ENCODE results near the gene IFNA17.
"Not testable (repeated sequence)": the region's sequence is repeated elsewhere in the genome, so short reads cannot be mapped to it uniquely, and the experiment has no call there.

IFNA17 gene

GRCh38 chr9:21210311-21210710 lies 17.7 kb downstream of the IFNA17 start:
- no peak for DNase-seq

GRCh38 chr9:21207043-21207442 lies 21.0 kb downstream of the IFNA17 start, which contains the start of gene IFNA10:
IFNA10 (minus strand) TSS chr9:21207143; CDS start chr9:21207097, 46 bp downstream.
- not testable (repeated sequence) for DNase-seq

GRCh38 chr9:21205204-21205603 lies 22.8 kb downstream of the IFNA17 start:
- DNase-seq: no peak

- not testable (repeated sequence) for DNase-seq
Observed at GRCh38 chr9:21202105-21202504, 25.9 kb downstream of the IFNA17 start, which contains the start of gene IFNA7. IFNA7 (minus strand) TSS chr9:21202205; CDS start chr9:21202165, 40 bp downstream.

GRCh38 chr9:21194867-21195776 lies 32.9 kb downstream of the IFNA17 start:
- DNase-seq: peak in 1 of 2 experiments; percentile 29

- DNase-seq: not testable (repeated sequence)
Observed at GRCh38 chr9:21187487-21187886, 40.5 kb downstream of the IFNA17 start, which contains the start of gene IFNA4. IFNA4 (minus strand) TSS chr9:21187587; CDS start chr9:21187531, 56 bp downstream.

- peak in 1 of 2 experiments; percentile 38 for DNase-seq
Observed at GRCh38 chr9:21182810-21183736, 44.9 kb downstream of the IFNA17 start.
